Kidney epithelial cell (primary cell): ENCODE data around the gene STX8. TPM values are rescaled to one million over a fixed set of nuclear protein-coding genes. Genes with fewer than 3 reads are reported as not detected.

ENCODE experiments used
- DNase-seq: peaks from one replicate; pipeline ENCODE4 v3.0.0-alpha.2; 2010; ENCODE audit warnings: low read depth
- H3K27me3 ChIP-seq: 2 replicates; pipeline ENCODE4 v1.6.0; 2011; ENCODE audit warnings: low read length; ENCODE audit not compliant: control insufficient read depth, insufficient read depth
- H3K36me3 ChIP-seq: 2 replicates; pipeline ENCODE4 v1.5.1; 2011; ENCODE audit warnings: low read length; ENCODE audit not compliant: control insufficient read depth, insufficient read depth
- H3K4me3 ChIP-seq: 2 replicates; pipeline ENCODE4 v1.5.1; 2011; ENCODE audit warnings: low read depth, mild to moderate bottlenecking, control low read depth, low read length
- total RNA-seq: library from RNA; depleted of rRNA; stranded (reverse); fragments of >200 nt; gene quantifications from 2 replicates; pipeline ENCODE4 v1.2.3, GENCODE V29; 2015
- TF ChIP-seq, protein P1 (sequence below): IDR thresholded peaks from 2 replicates; pipeline ENCODE4 v1.5.1; 2011; ENCODE audit warnings: mild to moderate bottlenecking, moderate library complexity, low read length, control low read depth, inconsistent platforms; ENCODE audit not compliant: insufficient read depth, poor library complexity, severe bottlenecking

Gene STX8
- total RNA-seq, 1 donor from 2014 or later = 76.3 TPM

DNA sequence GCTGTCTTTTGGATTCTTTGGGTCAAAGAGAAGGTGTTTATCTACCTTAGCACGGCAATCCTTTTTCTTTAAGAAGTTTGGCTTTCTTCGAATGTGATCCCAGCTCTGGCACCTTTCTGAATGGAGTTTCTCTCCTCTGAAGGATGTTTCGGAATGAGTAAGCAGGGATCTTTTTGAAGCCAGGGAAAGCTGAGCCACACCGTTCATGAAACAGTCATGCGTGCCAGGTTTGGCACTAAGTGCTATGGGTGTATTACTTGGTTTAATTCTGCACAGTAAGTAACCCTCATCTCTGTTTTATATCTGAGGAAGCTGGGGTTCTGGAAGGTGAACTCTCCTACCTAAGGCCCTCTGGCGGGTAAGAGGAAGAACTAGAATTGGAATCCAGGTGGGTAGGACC is 319.8 kb downstream of the STX8 start:
- no peak for DNase-seq
- Histone ChIP-seq H3K36me3 (no peaks in the 10 kb centered on the region), H3K27me3 (no peaks in the 10 kb centered on the region), H3K4me3 (no peak overlapping the region)
- TF ChIP-seq, protein P1, sequence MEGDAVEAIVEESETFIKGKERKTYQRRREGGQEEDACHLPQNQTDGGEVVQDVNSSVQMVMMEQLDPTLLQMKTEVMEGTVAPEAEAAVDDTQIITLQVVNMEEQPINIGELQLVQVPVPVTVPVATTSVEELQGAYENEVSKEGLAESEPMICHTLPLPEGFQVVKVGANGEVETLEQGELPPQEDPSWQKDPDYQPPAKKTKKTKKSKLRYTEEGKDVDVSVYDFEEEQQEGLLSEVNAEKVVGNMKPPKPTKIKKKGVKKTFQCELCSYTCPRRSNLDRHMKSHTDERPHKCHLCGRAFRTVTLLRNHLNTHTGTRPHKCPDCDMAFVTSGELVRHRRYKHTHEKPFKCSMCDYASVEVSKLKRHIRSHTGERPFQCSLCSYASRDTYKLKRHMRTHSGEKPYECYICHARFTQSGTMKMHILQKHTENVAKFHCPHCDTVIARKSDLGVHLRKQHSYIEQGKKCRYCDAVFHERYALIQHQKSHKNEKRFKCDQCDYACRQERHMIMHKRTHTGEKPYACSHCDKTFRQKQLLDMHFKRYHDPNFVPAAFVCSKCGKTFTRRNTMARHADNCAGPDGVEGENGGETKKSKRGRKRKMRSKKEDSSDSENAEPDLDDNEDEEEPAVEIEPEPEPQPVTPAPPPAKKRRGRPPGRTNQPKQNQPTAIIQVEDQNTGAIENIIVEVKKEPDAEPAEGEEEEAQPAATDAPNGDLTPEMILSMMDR = no peak

DNA sequence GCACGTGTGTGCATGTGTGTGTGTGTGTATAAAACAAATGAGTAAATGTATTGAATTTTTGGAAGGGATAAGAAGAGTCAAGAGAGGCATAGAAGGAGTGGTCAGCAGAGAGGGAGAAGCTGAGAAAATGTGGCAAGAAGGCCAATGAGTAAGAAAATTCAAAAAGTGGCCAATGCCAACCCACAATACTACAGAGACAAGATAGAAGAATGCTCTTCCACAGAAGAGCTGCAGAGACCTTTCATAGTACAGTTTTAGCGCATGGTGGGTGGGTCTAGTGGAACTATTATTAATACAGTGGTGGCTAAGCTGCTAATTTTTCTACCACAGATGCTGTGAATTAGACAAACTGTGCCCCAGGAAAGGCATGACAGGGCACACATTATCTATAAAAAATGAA is 320.8 kb downstream of the STX8 start:
- Histone ChIP-seq H3K4me3 (no peak overlapping the region), H3K27me3 (no peaks in the 10 kb centered on the region), H3K36me3 (no peaks in the 10 kb centered on the region)
- TF ChIP-seq, protein P1 = no peak
- no peak for DNase-seq

DNA sequence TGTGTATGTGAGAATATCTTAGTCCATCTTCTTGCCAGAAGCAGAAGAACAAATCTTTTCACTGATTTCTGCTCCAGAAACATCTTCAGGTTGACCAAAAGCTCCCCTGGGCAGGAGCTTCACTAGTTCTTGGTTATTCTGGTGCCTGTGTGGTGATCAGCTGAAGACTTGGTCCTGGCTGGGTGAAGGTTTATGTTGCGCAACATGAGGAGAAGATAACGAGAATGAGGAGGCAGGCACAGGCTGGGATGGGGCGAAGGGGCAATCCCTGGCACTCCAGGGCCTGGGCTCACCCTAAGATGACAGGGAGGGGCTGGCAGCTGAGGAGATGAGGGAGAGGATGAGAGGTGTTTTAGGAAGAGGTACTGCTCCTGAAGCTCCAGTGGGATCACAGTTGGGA is 322.3 kb downstream of the STX8 start:
- no peaks in the 10 kb centered on the region for H3K36me3 ChIP-seq
- H3K27me3 ChIP-seq = no peaks in the 10 kb centered on the region
- DNase-seq = no peak
- H3K4me3 ChIP-seq = no peak overlapping the region
- TF ChIP-seq, protein P1 = no peak

DNA sequence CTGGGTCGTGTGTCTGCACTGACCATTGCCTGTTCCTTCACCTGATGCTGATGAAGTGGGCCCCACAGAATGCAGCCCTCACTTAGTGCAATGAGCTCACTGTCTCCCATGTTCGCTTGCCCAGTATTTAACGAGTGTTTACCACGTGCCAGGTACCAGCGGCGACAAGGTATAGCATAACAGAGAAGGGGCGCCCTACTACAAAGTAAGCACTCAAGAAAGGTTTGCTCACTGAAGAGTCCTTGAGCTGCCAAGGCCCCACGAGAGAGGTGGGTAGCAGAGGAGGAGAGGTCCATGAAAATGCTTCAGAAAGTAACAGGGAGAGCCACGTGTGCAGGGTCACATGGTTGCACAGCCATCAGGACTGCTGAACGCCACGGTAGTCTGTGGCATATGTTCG is 324.3 kb downstream of the STX8 start:
- no peaks in the 10 kb centered on the region for H3K36me3 ChIP-seq
- DNase-seq = no peak
- TF ChIP-seq, protein P1 = no peak
- no peak overlapping the region for H3K4me3 ChIP-seq
- no peaks in the 10 kb centered on the region for H3K27me3 ChIP-seq

DNA sequence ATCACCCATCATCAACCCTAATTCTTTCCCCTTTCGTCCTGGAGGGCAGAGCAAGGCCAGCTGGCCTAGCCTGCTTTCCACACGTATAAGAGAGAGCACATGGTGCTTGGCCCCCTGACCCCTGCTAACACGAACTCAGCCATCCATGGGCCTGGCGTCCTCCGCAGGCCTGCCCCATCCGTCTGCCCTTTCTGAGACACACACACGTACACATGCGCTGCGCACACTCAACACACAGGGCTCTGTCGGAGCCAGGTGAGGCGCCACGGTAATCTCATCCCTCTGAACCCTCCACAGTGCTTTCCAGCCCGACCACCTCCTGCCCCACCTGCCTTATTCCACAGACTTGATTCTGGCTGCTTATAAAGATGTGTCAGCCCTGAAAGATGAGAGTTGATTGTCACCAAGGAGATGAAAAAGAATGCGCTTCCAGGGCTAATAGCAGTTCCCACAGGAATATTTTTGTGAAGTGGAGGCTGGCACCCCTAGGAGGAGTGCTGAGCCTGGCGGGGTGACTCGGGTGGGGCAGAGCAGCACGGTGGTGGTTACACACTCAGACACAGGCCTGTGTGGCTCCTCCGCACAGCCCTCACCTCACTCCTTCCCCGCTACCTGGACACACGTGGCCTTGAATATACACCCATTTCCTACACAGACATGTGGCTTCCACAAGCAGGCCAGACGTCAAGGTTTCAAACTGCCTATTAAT is 326.2 kb downstream of the STX8 start:
- Histone ChIP-seq H3K27me3 (no peaks in the 10 kb centered on the region), H3K36me3 (no peaks in the 10 kb centered on the region), H3K4me3 (no peak overlapping the region)
- TF ChIP-seq, protein P1 = no peak
- DNase-seq = no peak

DNA sequence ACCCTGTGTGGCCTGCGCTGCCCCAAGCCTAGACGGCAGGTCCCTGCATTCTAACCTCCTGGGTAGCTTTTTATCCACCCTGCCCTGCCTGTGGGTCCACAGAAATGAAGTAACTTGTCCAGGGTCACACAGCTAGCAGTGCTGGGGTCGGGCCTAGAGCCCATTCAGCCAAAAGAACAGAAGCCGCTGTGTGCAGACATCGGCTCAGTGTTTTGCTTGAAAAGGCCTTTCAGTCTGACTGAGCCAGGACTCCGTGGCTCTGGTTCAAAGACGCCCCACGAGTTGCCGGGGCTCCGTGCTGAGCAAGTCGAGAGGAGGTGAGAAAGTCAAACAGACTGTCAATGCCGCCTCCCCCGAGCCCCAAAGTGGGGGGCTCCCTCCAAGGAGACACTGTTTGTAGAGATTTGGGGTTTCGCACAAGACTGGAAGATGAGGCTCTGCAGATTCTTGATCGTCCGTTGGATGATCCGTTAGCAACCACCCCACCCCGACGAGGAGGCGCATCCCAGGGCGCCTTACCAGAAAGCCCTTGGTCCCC is 328.1 kb downstream of the STX8 start:
- DNase-seq = no peak
- Histone ChIP-seq H3K36me3 (no peaks in the 10 kb centered on the region), H3K4me3 (no peak overlapping the region), H3K27me3 (no peaks in the 10 kb centered on the region)
- TF ChIP-seq, protein P1 = no peak
